HEK293T (cell line): ENCODE data around the gene SSTR1.
"Not testable (repeated sequence)": the region's sequence is repeated elsewhere in the genome, so short reads cannot be mapped to it uniquely, and the experiment has no call there.

ENCODE experiments used
- FOXA1 ChIP-seq: fragments of 450-650 bp; IDR thresholded peaks from 2 replicates; pipeline ENCODE4 v1.6.1; 2016; ENCODE audit warnings: mild to moderate bottlenecking
- FOXK2 ChIP-seq: fragments of 450-650 bp; IDR thresholded peaks from 2 replicates; pipeline ENCODE4 v1.6.1; 2016; ENCODE audit warnings: mild to moderate bottlenecking
- HDGF ChIP-seq: fragments of 450-650 bp; IDR thresholded peaks from 2 replicates; pipeline ENCODE4 v1.6.1; 2017; ENCODE audit warnings: antibody characterized with exemption, borderline replicate concordance
- L3MBTL2 ChIP-seq: fragments of 450-650 bp; conservative IDR thresholded peaks from 2 replicates; pipeline ENCODE4 v1.6.1; 2016; ENCODE audit warnings: mild to moderate bottlenecking
- PKNOX1 ChIP-seq: fragments of 450-650 bp; IDR thresholded peaks from 2 replicates; pipeline ENCODE4 v1.6.1; 2016
- SP1 ChIP-seq: fragments of 450-650 bp; IDR thresholded peaks from 2 replicates; pipeline ENCODE4 v1.6.1; 2017
- SUZ12 ChIP-seq: fragments of 450-650 bp; IDR thresholded peaks from 2 replicates; pipeline ENCODE4 v1.6.1; 2016; ENCODE audit warnings: mild to moderate bottlenecking
- TARDBP ChIP-seq: fragments of 450-650 bp; IDR thresholded peaks from 2 replicates; pipeline ENCODE4 v1.6.1; 2016

- not testable (repeated sequence) for TF ChIP-seq SP1, TARDBP, FOXA1, L3MBTL2, SUZ12, HDGF, FOXK2, PKNOX1
These were observed 16.9 kb upstream of the SSTR1 start for GRCh38 chr14:38190846-38191245.
